GM21529 (cell line): ENCODE results near the gene P2RY6.

ENCODE experiments used
- ATAC-seq: cut with Tn5 transposase; IDR thresholded peaks from one replicate; pipeline ENCODE4 v1.9.1; 2021; ENCODE audit not compliant: unreplicated experiment

The P2RY6 gene

GRCh38 chr11:73314117-73314961 lies 42.2 kb downstream of the P2RY6 start:
- ATAC-seq = no peak

- no peak for ATAC-seq
Observed at GRCh38 chr11:73315293-73316020, 43.3 kb downstream of the P2RY6 start.

GRCh38 chr11:73316422-73316821 lies 44.3 kb downstream of the P2RY6 start:
- no peak for ATAC-seq

- no peak for ATAC-seq
Observed at GRCh38 chr11:73317373-73317772, 45.2 kb downstream of the P2RY6 start.

- no peak for ATAC-seq
Observed at GRCh38 chr11:73317803-73318202, 45.7 kb downstream of the P2RY6 start.

DNA sequence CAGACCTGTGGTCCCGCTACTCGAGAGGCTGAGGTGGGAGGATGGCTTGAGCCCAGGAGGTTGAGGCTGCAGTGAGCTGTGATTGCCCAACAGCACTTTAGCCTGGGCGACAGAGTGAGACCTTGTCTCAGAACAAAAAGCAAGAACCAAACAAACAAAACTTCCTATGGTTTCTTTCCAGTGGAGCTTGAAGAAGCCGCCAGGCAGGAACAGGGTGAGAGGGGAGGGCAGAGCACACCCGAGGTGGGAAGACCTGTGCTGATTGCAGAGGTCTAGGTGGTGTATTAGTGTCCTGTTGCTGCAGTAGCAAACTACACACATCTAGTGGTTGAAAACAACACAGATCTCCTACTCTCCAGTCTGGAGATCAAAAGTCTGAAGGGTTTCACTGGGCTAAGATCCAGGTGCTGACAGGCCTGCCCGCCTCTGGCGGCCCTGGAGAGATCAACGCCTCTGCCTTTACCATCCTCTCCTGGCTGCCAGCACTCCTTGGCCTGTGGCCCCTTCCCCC lies 46.4 kb downstream of the P2RY6 start:
- ATAC-seq = no peak

DNA sequence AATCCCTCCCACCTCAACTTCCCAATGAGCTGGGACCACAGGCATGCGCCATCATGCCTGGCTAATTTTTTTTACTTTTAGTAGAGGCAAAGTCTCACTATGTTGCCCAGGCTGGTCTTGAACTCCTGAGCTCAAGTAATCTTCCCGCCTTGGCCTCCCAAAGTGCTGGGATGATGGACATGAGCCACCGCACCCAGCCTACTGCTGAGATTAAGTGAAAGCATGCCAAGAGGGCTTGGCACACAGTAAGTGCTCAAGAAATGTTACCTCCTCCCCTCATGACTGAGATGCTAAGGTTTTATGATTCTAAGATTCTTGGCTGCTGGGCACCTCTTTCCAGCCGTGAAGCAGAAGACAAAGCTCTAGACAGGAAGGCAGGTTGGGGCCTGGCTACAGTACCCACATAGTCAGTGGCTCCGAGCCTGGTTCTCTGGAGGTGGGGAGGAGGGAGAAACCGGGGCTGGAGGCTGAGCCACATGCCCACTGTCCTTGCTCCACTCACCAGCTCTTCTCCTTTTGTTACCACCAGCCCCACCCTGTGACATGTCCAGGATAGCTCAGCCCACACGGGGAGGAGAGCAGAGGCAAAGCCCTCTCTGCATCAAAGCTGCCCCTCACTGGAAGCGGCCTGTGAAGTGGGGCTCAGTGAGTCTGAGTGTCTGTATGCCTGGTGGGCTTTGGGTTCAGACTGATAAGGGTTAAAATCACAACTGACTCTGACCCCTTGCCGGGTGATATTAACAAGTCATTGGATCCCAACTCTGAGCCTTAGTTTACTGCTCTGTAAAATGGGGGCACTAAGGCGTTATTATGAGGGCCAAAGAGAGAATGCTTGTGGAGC lies 48.8 kb downstream of the P2RY6 start:
- no peak for ATAC-seq

GRCh38 chr11:73321604-73322381 lies 49.7 kb downstream of the P2RY6 start:
- no peak for ATAC-seq

- no peak for ATAC-seq
Observed at GRCh38 chr11:73322382-73323306, 50.5 kb downstream of the P2RY6 start.

GRCh38 chr11:73323464-73323863 lies 51.3 kb downstream of the P2RY6 start:
- ATAC-seq = no peak

GRCh38 chr11:73324116-73324515 lies 52.0 kb downstream of the P2RY6 start:
- ATAC-seq = no peak

- peak; percentile 3 for ATAC-seq
Observed at GRCh38 chr11:73324665-73325035, 52.5 kb downstream of the P2RY6 start.

DNA sequence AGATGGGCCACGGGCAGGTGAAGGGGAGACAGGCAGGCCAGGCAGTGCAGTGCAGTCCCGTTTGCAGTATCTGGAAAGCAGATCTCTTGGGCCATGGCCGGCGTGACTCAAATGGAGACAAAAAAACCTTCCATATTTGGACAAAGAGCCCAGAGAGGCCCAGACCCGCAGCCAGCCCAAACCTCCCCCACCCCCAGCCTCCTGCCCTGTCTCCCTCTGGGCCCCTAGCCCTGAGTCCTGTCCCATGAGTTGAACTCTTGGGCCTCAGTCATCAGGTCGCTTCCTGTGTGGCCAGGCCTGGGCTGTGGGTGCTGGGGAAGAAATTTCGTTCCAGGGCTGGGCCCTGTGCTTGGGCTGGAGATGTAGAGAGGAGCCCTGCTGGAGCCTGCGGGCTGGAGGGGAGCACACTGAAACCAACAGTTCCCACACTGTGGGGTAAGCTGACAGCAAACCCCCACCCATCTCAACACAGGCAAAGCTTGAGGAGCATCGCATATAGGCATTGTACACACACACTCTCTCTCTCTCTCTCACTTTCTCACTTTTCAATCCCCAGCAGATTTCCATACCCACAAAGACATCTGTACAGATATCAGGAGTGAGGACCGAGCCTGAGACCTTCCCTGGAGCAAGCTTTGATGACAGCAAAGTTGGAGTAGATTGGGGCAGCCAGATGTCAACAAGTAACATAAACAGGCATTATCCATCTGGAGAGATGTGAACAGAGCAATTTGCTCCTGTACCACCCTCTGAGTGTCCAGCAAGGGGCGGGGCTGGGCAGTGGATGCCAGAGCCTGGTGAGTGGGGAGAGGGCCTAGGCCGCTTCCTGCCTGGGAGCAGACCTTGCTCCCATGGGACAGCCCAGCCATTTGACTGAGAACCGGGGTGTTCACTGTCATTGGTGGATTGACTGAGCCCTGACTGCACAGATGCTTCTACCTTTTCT lies 53.2 kb downstream of the P2RY6 start:
- peak; percentile 71 for ATAC-seq

- no peak for ATAC-seq
Observed at GRCh38 chr11:73326929-73327811, 55.0 kb downstream of the P2RY6 start.

DNA sequence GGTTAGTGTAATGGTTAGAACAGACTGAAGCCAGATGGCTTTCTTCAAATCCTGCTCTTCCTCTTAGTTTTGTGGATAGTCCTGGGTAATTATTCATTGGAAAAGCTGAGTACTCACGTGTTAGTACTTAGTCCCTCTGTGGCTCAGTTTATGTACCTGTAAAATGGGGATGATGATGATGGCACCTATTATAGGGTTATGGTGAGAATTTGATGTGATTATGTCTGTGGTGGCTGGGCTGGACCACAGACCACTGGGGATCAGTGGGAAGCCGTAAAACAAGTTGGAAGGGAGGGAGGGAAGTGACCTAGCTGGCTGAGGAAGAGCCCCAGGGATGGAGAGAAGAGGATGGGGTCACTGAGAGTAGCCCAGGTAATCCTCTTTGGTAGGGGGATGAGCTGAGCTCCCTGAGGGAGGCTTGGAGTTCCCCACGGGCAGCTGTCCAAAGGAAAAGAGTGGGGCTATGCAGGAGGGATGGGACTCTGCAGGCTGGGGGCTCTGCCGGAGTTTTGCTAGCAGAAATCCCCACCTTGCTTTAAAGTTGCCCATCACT lies 55.8 kb downstream of the P2RY6 start:
- ATAC-seq = no peak

DNA sequence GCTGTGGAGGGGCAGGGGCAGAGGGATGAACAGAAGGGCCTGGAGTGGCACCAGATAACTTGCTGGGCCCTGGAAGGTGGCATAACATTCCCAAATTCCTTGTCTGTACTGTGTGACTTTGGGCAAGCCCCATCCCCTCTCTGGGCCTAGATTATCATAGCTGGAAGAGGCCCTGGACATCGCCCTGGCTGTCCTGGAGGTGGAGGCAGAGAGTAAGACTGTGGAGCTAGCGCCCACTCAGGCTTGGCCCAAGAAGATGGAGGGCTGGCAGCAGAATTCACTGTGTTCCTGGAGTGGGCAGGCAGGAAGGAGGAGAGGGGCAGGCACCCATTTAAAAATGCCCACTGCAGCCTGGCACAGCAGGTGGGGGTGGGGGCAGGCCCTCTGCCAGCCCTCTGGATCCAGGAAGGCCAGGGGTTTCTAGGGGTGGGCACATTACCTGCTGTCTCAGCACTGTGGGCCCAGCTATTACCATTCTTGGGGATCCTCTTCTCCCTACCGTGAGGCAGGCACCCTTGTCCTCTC lies 58.5 kb downstream of the P2RY6 start:
- ATAC-seq = no peak
